GM12878 (cell line): ENCODE data around the gene MXRA7. TPM values are rescaled to one million over a fixed set of nuclear protein-coding genes. Genes with fewer than 3 reads are reported as not detected.
"Not testable (repeated sequence)": the region's sequence is repeated elsewhere in the genome, so short reads cannot be mapped to it uniquely, and the experiment has no call there.

Source experiments
- ATAC-seq: fragments of 200-7000 bp; cut with Tn5 transposase; 3 replicates; pipeline ENCODE4 v1.9.1; 2020; ENCODE audit warnings: mild to moderate bottlenecking, moderate library complexity
- BruUV-seq: library from RNA; stranded (reverse); fragments of 400-500 nt; replicated peaks from 2 replicates; lab custom pipeline; 2021; lab: Mats Ljungman, UMichigan
- CTCF ChIA-PET: fragments of 300-600 bp; sonication (Branson Sonifier 250); formaldehyde crosslinking; extraction: SDS; loops from one replicate; lab custom pipeline; 2021; ENCODE audit warnings: inconsistent platforms; lab: Yijun Ruan, JAX
- POLR2A ChIA-PET: fragments of 350-600 bp; formaldehyde crosslinking; extraction: SDS; loops from one replicate; lab custom pipeline; 2021; ENCODE audit warnings: inconsistent platforms; lab: Charles Lee
- RAD21 ChIA-PET: fragments of 300-600 bp; sonication (Branson Sonifier 250); formaldehyde crosslinking; loops from one replicate; lab custom pipeline; 2023; ENCODE audit warnings: antibody characterized with exemption; ENCODE audit not compliant: unreplicated experiment; lab: Charles Lee
- SMC1A ChIA-PET: fragments of 300-600 bp; sonication (Branson Sonifier 250); formaldehyde crosslinking; loops from one replicate; lab custom pipeline; 2023; ENCODE audit not compliant: unreplicated experiment, uncharacterized antibody; lab: Charles Lee
- DNase-seq: peaks from one replicate; pipeline ENCODE4 v3.0.0-alpha.2; 2011; ENCODE audit warnings: low read depth, low spot score
- FAIRE-seq: peaks from 3 replicates; lab custom pipeline; 2011; peaks lifted over from hg19 to GRCh38; lab: Jason Lieb, UNC
- H2AFZ ChIP-seq: 2 replicates; pipeline ENCODE4 v1.6.0; 2011; ENCODE audit warnings: low read depth, low read length, control low read depth; ENCODE audit not compliant: control insufficient read depth
- H3K27ac ChIP-seq: 2 replicates; pipeline ENCODE4 v1.5.1; 2011; ENCODE audit warnings: control low read depth; ENCODE audit not compliant: control insufficient read depth, insufficient read depth
- H3K27me3 ChIP-seq, 2 experiments: replicated peaks in 1 of 2; 2 replicates each; pipeline versions ENCODE4 v1.6.0 to v1.6.1; 2011; ENCODE audit warnings: low read length in 1 of 2; ENCODE audit not compliant: control insufficient read depth in 2 of 2, insufficient read depth in 2 of 2
- H3K36me3 ChIP-seq, 2 experiments: 2 replicates each; pipeline ENCODE4 v1.5.1; 2011; ENCODE audit warnings: low read length in 1 of 2; ENCODE audit not compliant: control insufficient read depth in 2 of 2, insufficient read depth in 2 of 2
- H3K4me1 ChIP-seq: 2 replicates; pipeline ENCODE4 v1.6.1; 2011; ENCODE audit warnings: mild to moderate bottlenecking, low read length, moderate library complexity, mixed read lengths; ENCODE audit not compliant: control insufficient read depth, insufficient read depth
- H3K4me2 ChIP-seq: 2 replicates; pipeline ENCODE4 v1.6.0; 2011; ENCODE audit warnings: control low read depth; ENCODE audit not compliant: control insufficient read depth, insufficient read depth
- H3K4me3 ChIP-seq: fragments of 200-600 bp; sonication (generic); 2 replicates; pipeline ENCODE4 v1.5.1; 2016
- H3K79me2 ChIP-seq: 2 replicates; pipeline ENCODE4 v1.6.0; 2011; ENCODE audit warnings: low read length; ENCODE audit not compliant: control insufficient read depth, insufficient read depth
- H3K9ac ChIP-seq: 2 replicates; pipeline ENCODE4 v1.8.0; 2011; ENCODE audit warnings: low read length, control low read depth, mixed read lengths; ENCODE audit not compliant: control insufficient read depth, insufficient read depth
- H3K9me3 ChIP-seq: replicated peaks from 3 replicates; pipeline ENCODE4 v1.5.1; 2011; ENCODE audit warnings: mild to moderate bottlenecking, low read length; ENCODE audit not compliant: control insufficient read depth, insufficient read depth
- H4K20me1 ChIP-seq: 2 replicates; pipeline ENCODE4 v1.6.0; 2011; ENCODE audit not compliant: control insufficient read depth, insufficient read depth
- IRF3 ChIP-seq: fragments of 450-650 bp; IDR thresholded peaks from 2 replicates; pipeline ENCODE4 v1.6.1; 2014; ENCODE audit warnings: mild to moderate bottlenecking
- POLR2AphosphoS2 ChIP-seq: IDR thresholded peaks from 2 replicates; pipeline ENCODE4 v1.6.1; 2011; ENCODE audit warnings: low read depth, mild to moderate bottlenecking, low read length, improper control_type of control experiment, moderate library complexity
- POU2F2 ChIP-seq: IDR thresholded peaks from 3 replicates; pipeline ENCODE4 v1.6.1; 2011; ENCODE audit warnings: low read depth, mild to moderate bottlenecking, low read length, borderline replicate concordance
- SUZ12 ChIP-seq: fragments of 200-600 bp; sonication (generic); IDR thresholded peaks from one replicate; pipeline ENCODE4 v1.6.1; 2018; ENCODE audit warnings: antibody characterized with exemption, mild to moderate bottlenecking; ENCODE audit not compliant: unreplicated experiment
- TBL1XR1 ChIP-seq: IDR thresholded peaks from 2 replicates; pipeline ENCODE4 v1.6.1; 2012; ENCODE audit warnings: low read depth, low read length, improper control_type of control experiment
- ZSCAN29 ChIP-seq: fragments of 450-650 bp; IDR thresholded peaks from 2 replicates; pipeline ENCODE4 v1.6.1; 2017; ENCODE audit warnings: mild to moderate bottlenecking, moderate library complexity
- WGBS: methylation state at CpG from one replicate; pipeline ENCODE4 v1.1.6; 2016; ENCODE audit warnings: low lambda C conversion rate; ENCODE audit not compliant: insufficient replicate concordance, insufficient coverage; ENCODE audit errors: missing lambda C conversion rate; 5-methylcytosine and 5-hydroxymethylcytosine counted together
- in situ Hi-C: fragments of 300-500 bp; cut with MboI; formaldehyde crosslinking; loops from 9 replicates; pipeline ENCODE4 v1.14.3; 2018; ENCODE audit warnings: mixed read lengths
- intact Hi-C: fragments of 100-400 bp; cut with micrococcal nuclease; formaldehyde crosslinking; loops from one replicate; pipeline ENCODE4 v1.14.2; 2022; ENCODE audit not compliant: unreplicated experiment
- polyA plus RNA-seq, 11 experiments: library from polyadenylated mRNA; depleted of rRNA in 4 of 11; unstranded in 6 of 11; stranded (reverse) in 5 of 11; fragments of >200 nt; fragmentation: Nextera tagmentation in 4 of 11; fragmentation: Illumina TruSeq in 1 of 11; extraction: Ambion mirVana in 4 of 11; extraction: Trizol in 1 of 11; gene quantifications; 1 replicate in 1 of 11; 2 replicates in 10 of 11; pipeline versions ENCODE4 v1.2.1 to v1.2.3, GENCODE V29; 2011 to 2016; ENCODE audit warnings: inconsistent platforms in 2 of 11, missing spikeins in 2 of 11, low read depth in 1 of 11
- total RNA-seq, 4 experiments: library from RNA; depleted of rRNA in 3 of 4; stranded (reverse); fragments of >200 nt in 3 of 4; fragmentation: Illumina TruSeq in 1 of 4; extraction: Trizol in 1 of 4; gene quantifications; 2 replicates each; pipeline versions ENCODE4 v1.2.1 to v1.2.3, GENCODE V29; 2013 to 2021

The MXRA7 gene
- total and polyA plus RNA-seq, 10 of the 15 experiments (the other 5 are each of a cell fraction or from before 2014, with no cell fraction given) = 0.03 to 2.0 (median 0.33) TPM

DNA sequence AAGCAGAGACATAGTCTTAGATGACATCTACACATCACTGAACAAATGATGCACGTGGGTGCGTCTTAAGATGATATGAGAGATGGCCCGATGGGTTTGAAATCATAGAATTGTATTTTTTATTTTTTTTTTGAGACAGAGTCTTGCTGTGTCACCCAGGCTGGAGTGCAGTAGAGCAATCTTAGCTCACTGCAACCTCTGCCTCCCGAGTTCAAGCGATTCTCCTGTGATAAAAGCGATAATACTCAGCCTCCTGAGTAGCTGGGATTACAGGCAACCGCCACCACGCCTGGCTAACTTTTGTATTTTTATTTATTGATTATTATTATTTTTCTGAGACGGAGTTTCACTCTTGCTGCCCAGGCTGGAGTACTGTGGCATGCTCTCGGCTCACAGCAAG lies 72.5 kb downstream of the MXRA7 start (continued):
- no peak for TF ChIP-seq POU2F2
- no peak for TF ChIP-seq IRF3
- TF ChIP-seq POLR2AphosphoS2 = no peak
- TF ChIP-seq TBL1XR1 = no peak
- no peak for TF ChIP-seq SUZ12
- no peak for TF ChIP-seq ZSCAN29

- H3K27me3 ChIP-seq, SMC1A ChIA-PET, H3K36me3 ChIP-seq, H4K20me1 ChIP-seq, BruUV-seq, H2AFZ ChIP-seq, RAD21 ChIA-PET, H3K79me2 ChIP-seq, ATAC-seq, H3K9me3 ChIP-seq, POLR2A ChIA-PET, H3K4me2 ChIP-seq, H3K9ac ChIP-seq, H3K27ac ChIP-seq, DNase-seq, intact Hi-C loops, H3K4me3 ChIP-seq, in situ Hi-C loops, H3K4me1 ChIP-seq, FAIRE-seq: not testable (repeated sequence)
- CTCF ChIA-PET = interaction anchor here (2.4 kb wide), 1 partner anchor 13 kb away, joined by 7 read pairs; no protein-coding TSS in a partner anchor
- 61% methylated on average over 19 of the region's 27 CpGs for WGBS
Measured at GRCh38 chr17:76636486-76637206, 74.1 kb downstream of the MXRA7 start.
